ENCODE results near the gene CCN5. TPM values are rescaled to one million over a fixed set of nuclear protein-coding genes. Genes with fewer than 3 reads are reported as not detected.
"Not testable (repeated sequence)": the region's sequence is repeated elsewhere in the genome, so short reads cannot be mapped to it uniquely, and the experiment has no call there.

CCN5 gene
- total RNA-seq, 1 donor from 2014 or later = not detected

DNA sequence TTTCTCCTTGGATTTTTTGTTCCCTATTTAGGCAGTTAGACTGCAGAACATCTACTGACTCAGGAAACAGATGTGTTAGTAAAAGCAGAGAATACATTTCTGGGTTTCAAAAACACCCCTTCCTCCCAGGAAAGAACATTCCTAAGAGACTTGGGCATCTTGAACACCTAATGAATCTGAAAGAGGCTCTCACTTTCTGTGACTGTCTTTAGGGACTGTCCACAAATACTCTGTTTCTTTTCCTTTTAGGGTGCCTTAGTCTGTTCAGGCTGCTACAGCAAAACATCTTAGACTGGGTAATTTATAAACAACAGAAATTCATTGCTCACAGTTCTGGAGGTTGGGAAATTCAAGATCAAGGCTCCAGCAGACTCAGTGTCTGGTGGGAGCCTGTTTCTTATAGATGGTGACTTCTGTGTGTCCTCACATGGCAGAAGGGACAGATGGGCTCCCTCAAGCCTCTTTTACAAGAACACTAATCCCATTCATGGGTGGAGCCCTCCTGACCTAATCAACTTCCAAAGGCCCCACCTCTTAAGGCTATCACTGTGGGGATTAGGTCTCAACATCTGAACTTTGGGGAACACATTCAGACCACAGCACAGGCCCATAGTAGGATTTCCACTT is 19.4 kb upstream of the CCN5 start:
- DNase-seq (ENCODE audit: low read depth) = no peak
- TF ChIP-seq, protein P1, sequence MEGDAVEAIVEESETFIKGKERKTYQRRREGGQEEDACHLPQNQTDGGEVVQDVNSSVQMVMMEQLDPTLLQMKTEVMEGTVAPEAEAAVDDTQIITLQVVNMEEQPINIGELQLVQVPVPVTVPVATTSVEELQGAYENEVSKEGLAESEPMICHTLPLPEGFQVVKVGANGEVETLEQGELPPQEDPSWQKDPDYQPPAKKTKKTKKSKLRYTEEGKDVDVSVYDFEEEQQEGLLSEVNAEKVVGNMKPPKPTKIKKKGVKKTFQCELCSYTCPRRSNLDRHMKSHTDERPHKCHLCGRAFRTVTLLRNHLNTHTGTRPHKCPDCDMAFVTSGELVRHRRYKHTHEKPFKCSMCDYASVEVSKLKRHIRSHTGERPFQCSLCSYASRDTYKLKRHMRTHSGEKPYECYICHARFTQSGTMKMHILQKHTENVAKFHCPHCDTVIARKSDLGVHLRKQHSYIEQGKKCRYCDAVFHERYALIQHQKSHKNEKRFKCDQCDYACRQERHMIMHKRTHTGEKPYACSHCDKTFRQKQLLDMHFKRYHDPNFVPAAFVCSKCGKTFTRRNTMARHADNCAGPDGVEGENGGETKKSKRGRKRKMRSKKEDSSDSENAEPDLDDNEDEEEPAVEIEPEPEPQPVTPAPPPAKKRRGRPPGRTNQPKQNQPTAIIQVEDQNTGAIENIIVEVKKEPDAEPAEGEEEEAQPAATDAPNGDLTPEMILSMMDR (conservative IDR thresholded peaks at IDR 0.05; ENCODE audit: low read depth, low read length) = no peak

DNA sequence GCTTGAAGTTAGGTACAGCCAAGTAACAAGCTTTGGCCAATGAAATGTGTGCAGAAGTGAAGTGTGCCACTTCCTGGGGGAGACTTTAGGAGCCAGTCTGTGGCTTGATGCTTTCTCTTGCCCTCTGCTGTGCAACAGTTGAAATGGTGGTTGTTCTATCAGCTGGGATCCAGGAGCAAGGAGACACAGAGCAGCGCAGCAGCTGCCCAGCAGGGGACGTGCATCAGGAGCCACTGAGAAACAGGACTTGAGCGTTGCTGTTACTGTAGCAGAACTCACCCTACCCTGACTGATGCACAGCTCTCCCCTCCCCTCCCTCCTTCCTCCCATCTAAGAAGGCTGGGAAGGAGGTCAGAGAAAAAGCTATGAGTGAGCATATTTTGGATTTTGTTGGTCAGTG is 18.9 kb upstream of the CCN5 start:
- H3K4me3 ChIP-seq (ENCODE audit: low read depth, low read length) = no peak overlapping the region
- TF ChIP-seq, protein P1 (conservative IDR thresholded peaks at IDR 0.05; ENCODE audit: low read depth, low read length) = no peak
- no peak for DNase-seq (ENCODE audit: low read depth)

More for the DNA sequence above, 19.4 kb upstream of the CCN5 start:
- no peak overlapping the region for H3K4me3 ChIP-seq (ENCODE audit: low read depth, low read length)

DNA sequence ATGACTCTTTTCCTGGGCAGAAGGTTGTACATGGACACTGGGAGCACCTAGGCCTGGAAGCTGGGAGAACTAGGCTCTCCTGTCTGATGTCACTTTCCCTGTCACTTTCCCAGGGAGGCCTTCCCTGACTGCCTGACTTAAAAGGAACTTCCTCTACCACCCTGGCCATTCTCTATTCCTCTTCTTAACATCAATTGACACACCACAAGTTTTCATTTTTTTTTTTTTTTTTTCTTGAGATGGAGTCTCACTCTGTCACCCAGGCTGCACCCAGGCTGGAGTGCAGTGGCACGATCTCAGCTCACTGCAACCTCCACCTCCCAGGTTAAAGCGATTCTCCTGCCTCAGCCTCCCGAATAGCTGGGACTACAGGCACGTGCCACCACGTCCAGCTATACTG is 18.1 kb upstream of the CCN5 start:
- not testable (repeated sequence) for DNase-seq (ENCODE audit: low read depth); H3K4me3 ChIP-seq (ENCODE audit: low read depth, low read length)

DNA sequence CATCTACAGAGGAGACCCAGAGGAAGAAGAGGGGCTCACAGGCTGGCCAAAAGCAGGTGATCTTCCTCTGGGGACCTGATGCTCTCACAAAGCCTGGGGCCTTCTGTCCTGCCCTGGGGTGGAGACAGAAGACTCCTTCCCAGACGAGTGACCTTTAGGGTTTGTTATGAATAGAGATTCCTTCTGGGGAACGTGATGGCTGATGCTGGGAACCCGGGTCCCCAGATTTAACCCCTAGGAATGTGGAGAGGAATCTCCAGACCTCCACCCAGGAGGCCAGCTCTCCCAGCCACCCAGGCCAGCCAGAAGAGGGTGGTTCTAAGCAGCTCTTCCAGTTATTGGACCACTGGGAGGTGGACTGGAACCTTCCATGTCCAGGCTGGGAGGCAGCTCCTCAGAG is 16.8 kb upstream of the CCN5 start:
- TF ChIP-seq, protein P1 (conservative IDR thresholded peaks at IDR 0.05; ENCODE audit: low read depth, low read length) = no peak
- no peak for DNase-seq (ENCODE audit: low read depth)
- H3K4me3 ChIP-seq (ENCODE audit: low read depth, low read length) = no peak overlapping the region

DNA sequence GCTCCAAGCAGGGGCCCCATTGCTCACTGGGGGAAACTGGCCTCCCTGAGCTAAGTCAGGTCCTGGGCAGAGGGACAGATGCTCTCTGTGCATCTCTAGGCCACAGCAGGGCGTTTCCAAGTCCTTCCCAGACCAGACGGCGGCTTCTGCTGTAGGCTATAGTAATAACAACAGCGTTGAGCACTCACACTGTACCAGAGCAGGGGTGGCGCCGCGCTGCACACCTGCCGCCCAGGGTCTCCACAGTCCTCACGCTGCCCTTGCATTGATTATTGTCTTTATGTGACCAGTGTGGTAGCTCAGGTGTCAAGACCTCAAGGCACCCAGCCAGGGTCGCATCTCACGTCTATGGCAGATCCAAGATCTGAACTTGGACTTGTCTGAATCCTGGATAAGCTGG is 14.9 kb upstream of the CCN5 start:
- no peak overlapping the region for H3K4me3 ChIP-seq (ENCODE audit: low read depth, low read length)
- DNase-seq (ENCODE audit: low read depth) = no peak
- TF ChIP-seq, protein P1 (conservative IDR thresholded peaks at IDR 0.05; ENCODE audit: low read depth, low read length) = no peak

DNA sequence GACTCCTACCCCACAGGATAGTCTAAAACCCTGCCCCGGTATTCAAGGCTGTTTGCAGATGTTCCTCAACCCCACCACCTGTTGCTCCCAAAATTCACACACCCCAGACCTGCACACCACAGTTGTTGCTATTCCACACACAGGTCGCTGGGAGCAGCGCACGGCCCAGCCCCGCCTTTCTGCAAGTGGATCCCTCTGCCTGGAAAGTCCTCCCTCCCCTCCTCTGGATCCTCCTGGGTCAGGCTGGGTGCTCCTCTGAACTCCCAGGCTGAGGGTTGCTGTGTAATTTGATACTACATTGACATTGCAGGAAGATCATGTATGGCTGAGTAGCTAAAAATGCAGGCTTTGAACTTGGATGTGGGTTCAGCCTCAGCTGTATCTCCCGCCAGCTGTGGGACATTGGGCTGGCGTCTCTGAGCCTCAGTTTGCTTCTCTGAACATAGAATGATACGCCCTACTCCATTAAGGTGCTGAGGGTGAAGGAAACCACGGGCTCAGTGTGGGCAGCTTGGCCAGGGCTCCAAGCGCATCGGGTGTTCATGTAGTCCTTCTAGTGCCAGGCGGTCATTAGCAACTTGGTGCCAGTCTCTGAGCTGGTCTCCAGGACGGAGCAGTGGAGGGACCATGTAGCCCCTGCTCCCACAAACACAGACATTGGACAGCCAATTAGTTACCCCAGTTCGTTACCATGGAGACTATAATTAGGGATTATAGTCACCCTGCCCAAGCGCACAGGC is 13.9 kb upstream of the CCN5 start:
- H3K4me3 ChIP-seq (ENCODE audit: low read depth, low read length) = no peak overlapping the region
- no peak for DNase-seq (ENCODE audit: low read depth)
- TF ChIP-seq, protein P1 (conservative IDR thresholded peaks at IDR 0.05; ENCODE audit: low read depth, low read length) = no peak

DNA sequence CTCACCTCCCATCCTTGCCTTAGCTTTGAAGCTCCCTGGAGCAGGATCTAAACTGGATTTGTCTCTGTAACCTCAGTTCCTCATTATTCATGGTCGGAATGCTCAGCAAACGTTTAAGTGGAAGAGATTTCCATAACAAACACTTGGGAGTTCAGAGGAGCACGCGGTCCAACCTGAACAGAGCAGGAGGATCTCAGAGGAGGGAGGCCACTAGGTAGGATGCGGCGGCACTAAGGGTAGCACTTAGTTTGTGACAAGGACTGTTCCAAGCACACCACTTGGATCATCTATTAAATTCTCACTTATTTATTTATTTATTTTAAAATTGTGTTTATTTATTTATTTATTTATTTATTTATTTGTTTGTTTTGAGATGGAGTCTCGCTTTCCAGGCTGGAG is 13.3 kb upstream of the CCN5 start:
- TF ChIP-seq, protein P1 (conservative IDR thresholded peaks at IDR 0.05; ENCODE audit: low read depth, low read length) = no peak
- DNase-seq (ENCODE audit: low read depth) = no peak
- no peak overlapping the region for H3K4me3 ChIP-seq (ENCODE audit: low read depth, low read length)
